RWPE1 (cell line): ENCODE data around the gene CAMTA2.

Experiments
- CTCF ChIA-PET: fragments of 350-600 bp; sonication (Branson Sonifier 250); formaldehyde crosslinking; extraction: SDS; loops from one replicate; lab custom pipeline; 2021; lab: Yijun Ruan, JAX
- POLR2A ChIA-PET: fragments of 400-600 bp; formaldehyde crosslinking; extraction: SDS; loops from one replicate; lab custom pipeline; 2020; ENCODE audit warnings: antibody characterized with exemption; ENCODE audit not compliant: low non-redundant PET; lab: Yijun Ruan, JAX
- DNase-seq: peaks from one replicate; pipeline ENCODE4 v3.0.0; 2012; ENCODE audit warnings: low spot score
- H3K27ac ChIP-seq: fragments of 450-650 bp; 2 replicates; pipeline ENCODE4 v1.5.1; 2017
- CTCF ChIP-seq: fragments of 450-650 bp; conservative IDR thresholded peaks from 2 replicates; pipeline ENCODE4 v1.5.1; 2017; ENCODE audit warnings: low read depth, mild to moderate bottlenecking

The CAMTA2 gene

GRCh38 chr17:4919511-4920047, 67.9 kb downstream of the CAMTA2 start:
- no peak for TF ChIP-seq CTCF
- ChIA-PET CTCF (interaction anchor here (0.7 to 1.2 kb wide), 2 partner anchors 10 to 11 kb away, joined by 3 to 6 read pairs; no protein-coding TSS in a partner anchor), POLR2A (no interaction called here)
- H3K27ac ChIP-seq = no peak overlapping the region
- no peak for DNase-seq
